OCI-LY1 (cell line): Measurements from ENCODE around the gene SC5D.

Experiments
- H2AFZ ChIP-seq: fragments of 200-600 bp; sonication (generic), shearing (Covaris generic); 2 replicates; pipeline ENCODE4 v1.6.0; 2014; ENCODE audit warnings: antibody characterized with exemption, mild to moderate bottlenecking, low read length
- H3F3A ChIP-seq: fragments of 200-600 bp; sonication (generic), shearing (Covaris generic); 2 replicates; pipeline ENCODE4 v1.6.0; 2014; ENCODE audit warnings: mild to moderate bottlenecking, antibody characterized with exemption, low read length, moderate library complexity; ENCODE audit not compliant: insufficient read depth
- H3K27ac ChIP-seq: fragments of 200-600 bp; sonication (generic); 2 replicates; pipeline ENCODE4 v1.5.1; 2014; ENCODE audit warnings: low read length, mixed run types, mild to moderate bottlenecking, low read depth; ENCODE audit not compliant: poor library complexity, severe bottlenecking
- H3K27me3 ChIP-seq: fragments of 200-600 bp; sonication (generic); 2 replicates; pipeline ENCODE4 v1.6.0; 2014; ENCODE audit warnings: antibody characterized with exemption, mild to moderate bottlenecking, low read length, moderate library complexity; ENCODE audit not compliant: insufficient read depth
- H3K36me3 ChIP-seq: fragments of 200-600 bp; sonication (generic); 2 replicates; pipeline ENCODE4 v1.6.1; 2014; ENCODE audit warnings: mild to moderate bottlenecking, antibody characterized with exemption, low read length, moderate library complexity, mixed read lengths; ENCODE audit not compliant: insufficient read depth
- H3K4me1 ChIP-seq: fragments of 200-600 bp; sonication (generic); 2 replicates; pipeline ENCODE4 v1.5.1; 2014; ENCODE audit warnings: mild to moderate bottlenecking, low read length, moderate library complexity; ENCODE audit not compliant: insufficient read depth, severe bottlenecking
- H3K4me2 ChIP-seq: fragments of 200-600 bp; sonication (generic), shearing (Covaris generic); 2 replicates; pipeline ENCODE4 v1.6.1; 2014; ENCODE audit warnings: low read length
- H3K4me3 ChIP-seq: fragments of 200-600 bp; sonication (generic); 2 replicates; pipeline ENCODE4 v1.5.1; 2014; ENCODE audit warnings: low read length, low read depth, mild to moderate bottlenecking, mixed read lengths; ENCODE audit not compliant: poor library complexity, severe bottlenecking
- H3K79me2 ChIP-seq: fragments of 200-600 bp; shearing (Covaris generic); 2 replicates; pipeline ENCODE4 v1.6.1; 2016; ENCODE audit warnings: mixed run types, low read length, mixed read lengths; ENCODE audit not compliant: insufficient read depth
- H3K9ac ChIP-seq: fragments of 200-600 bp; sonication (generic), shearing (Covaris generic); 2 replicates; pipeline ENCODE4 v1.6.1; 2014; ENCODE audit warnings: mild to moderate bottlenecking, low read length, mixed read lengths
- H3K9me2 ChIP-seq: fragments of 200-600 bp; sonication (generic), shearing (Covaris generic); 2 replicates; pipeline ENCODE4 v1.6.1; 2014; ENCODE audit warnings: low read depth, mild to moderate bottlenecking, low read length, mixed read lengths
- H3K9me3 ChIP-seq: fragments of 200-600 bp; shearing (Covaris generic); 2 replicates; pipeline ENCODE4 v1.6.1; 2014; ENCODE audit warnings: low read length, mixed read lengths
- H4K20me1 ChIP-seq: fragments of 200-600 bp; sonication (generic), shearing (Covaris generic); 2 replicates; pipeline ENCODE4 v1.6.0; 2016; ENCODE audit warnings: mild to moderate bottlenecking, low read length; ENCODE audit not compliant: insufficient read depth
- EZH2 ChIP-seq: fragments of 200-600 bp; sonication (generic), shearing (Covaris generic); IDR thresholded peaks from 2 replicates; pipeline ENCODE4 v1.8.0; 2017; ENCODE audit warnings: borderline replicate concordance, mixed run types, mild to moderate bottlenecking, antibody characterized with exemption, low read length, moderate library complexity, mixed read lengths
- TF ChIP-seq, protein P1 (sequence below): fragments of 200-600 bp; sonication (generic), shearing (Covaris generic); IDR thresholded peaks from 2 replicates; pipeline ENCODE4 v1.5.1; 2017; ENCODE audit warnings: mild to moderate bottlenecking, antibody characterized with exemption, low read length, moderate library complexity, mixed read lengths

SC5D gene

DNA sequence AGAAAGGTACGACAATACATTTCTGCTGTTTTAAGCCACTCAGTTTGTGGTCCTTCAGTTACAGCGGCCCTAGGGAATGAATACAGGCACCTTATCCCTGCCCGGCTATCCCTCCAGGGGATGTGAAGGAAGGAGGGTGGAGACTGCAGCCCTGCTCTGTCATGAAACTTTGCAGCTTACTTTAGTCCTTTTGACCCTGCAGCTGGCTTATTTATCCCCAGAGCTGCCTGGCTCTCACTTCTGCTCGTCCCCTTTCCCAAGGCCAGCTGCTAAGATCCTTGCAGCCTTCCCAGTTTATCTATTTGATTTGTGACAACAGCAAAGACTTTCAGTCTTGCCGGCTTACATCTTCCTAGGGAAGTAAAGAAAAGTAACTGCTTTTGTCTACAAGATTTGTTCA, 55.2 kb downstream of the SC5D start:
- TF ChIP-seq, protein P1, sequence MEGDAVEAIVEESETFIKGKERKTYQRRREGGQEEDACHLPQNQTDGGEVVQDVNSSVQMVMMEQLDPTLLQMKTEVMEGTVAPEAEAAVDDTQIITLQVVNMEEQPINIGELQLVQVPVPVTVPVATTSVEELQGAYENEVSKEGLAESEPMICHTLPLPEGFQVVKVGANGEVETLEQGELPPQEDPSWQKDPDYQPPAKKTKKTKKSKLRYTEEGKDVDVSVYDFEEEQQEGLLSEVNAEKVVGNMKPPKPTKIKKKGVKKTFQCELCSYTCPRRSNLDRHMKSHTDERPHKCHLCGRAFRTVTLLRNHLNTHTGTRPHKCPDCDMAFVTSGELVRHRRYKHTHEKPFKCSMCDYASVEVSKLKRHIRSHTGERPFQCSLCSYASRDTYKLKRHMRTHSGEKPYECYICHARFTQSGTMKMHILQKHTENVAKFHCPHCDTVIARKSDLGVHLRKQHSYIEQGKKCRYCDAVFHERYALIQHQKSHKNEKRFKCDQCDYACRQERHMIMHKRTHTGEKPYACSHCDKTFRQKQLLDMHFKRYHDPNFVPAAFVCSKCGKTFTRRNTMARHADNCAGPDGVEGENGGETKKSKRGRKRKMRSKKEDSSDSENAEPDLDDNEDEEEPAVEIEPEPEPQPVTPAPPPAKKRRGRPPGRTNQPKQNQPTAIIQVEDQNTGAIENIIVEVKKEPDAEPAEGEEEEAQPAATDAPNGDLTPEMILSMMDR, result no peak
- no peak for TF ChIP-seq EZH2
- Histone ChIP-seq H4K20me1 (no peaks in the 10 kb centered on the region), H3F3A (no peaks in the 10 kb centered on the region), H3K79me2 (no peaks in the 10 kb centered on the region), H3K9me3 (no peaks in the 10 kb centered on the region), H3K4me1 (no peaks in the 10 kb centered on the region), H3K9ac (no peak overlapping the region), H3K27ac (no peak overlapping the region), H3K4me3 (no peak overlapping the region), H3K36me3 (no peaks in the 10 kb centered on the region), H3K9me2 (no peaks in the 10 kb centered on the region), H3K27me3 (no peaks in the 10 kb centered on the region), H3K4me2 (no peak overlapping the region), H2AFZ (no peak overlapping the region)

DNA sequence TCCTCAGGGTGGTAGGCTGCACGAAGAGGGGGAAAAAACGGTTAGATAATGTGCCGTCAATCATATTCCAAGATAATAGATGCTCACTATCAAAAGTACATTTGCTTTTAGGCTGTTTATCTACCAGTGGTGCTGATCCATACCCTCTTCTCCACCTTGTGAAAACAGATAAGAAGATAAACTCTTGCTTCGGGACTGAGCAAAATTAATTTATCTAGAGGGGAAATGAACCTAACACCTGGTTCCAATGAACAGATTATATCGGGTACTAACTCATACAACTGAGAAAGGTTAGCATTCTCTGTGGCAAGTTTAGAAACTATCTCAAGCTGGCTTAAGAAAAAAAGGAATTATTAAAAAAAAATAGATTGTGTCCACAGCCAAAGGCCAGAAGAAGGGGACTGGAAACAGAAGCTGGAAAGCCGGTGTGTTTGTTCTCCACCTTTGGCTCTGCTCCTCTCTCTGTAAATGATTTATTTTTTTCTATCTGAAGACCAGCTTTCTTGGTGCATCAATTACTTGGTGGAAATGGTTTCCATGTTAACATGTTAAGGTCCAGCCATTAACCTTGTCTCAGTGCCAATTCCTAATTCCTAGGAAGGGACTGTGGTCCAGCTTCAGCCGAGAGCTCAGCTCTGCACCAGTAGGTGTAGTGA, 55.8 kb downstream of the SC5D start:
- Histone ChIP-seq H3K27ac (no peak overlapping the region), H3K27me3 (no peaks in the 10 kb centered on the region), H3K4me2 (no peak overlapping the region), H3K79me2 (no peaks in the 10 kb centered on the region), H4K20me1 (no peaks in the 10 kb centered on the region), H3K9ac (no peak overlapping the region), H3K4me3 (no peak overlapping the region), H3K9me2 (no peaks in the 10 kb centered on the region), H3K36me3 (no peaks in the 10 kb centered on the region), H3F3A (no peaks in the 10 kb centered on the region), H3K9me3 (no peaks in the 10 kb centered on the region), H2AFZ (no peak overlapping the region), H3K4me1 (no peaks in the 10 kb centered on the region)
- TF ChIP-seq, protein P1, result no peak
- TF ChIP-seq EZH2, result no peak

DNA sequence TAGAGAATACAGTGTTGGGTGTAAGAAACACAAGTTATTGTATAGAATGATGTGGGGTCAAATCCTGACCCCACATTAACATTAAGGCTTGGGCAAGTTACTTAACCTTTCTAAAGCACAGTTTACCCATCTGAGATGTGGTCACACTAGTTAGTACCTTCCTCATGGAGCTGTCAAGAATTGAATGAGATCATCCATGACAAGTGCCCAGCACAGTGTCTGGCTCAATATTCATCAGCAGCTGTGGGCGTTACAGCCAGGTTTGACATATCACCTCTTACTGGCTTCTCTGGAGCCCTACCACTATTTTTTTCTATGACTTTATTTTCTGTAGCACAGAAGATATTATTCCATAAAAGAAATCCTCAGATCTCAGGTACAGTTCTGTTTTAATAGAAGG, 57.2 kb downstream of the SC5D start:
- no peaks in the 10 kb centered on the region for H3K79me2 ChIP-seq
- no peaks in the 10 kb centered on the region for H3K27me3 ChIP-seq
- no peaks in the 10 kb centered on the region for H3F3A ChIP-seq
- no peak overlapping the region for H2AFZ ChIP-seq
- no peak overlapping the region for H3K9ac ChIP-seq
- no peaks in the 10 kb centered on the region for H3K9me3 ChIP-seq
- H3K4me1 ChIP-seq, result no peaks in the 10 kb centered on the region
- H3K4me3 ChIP-seq, result no peak overlapping the region
- H4K20me1 ChIP-seq, result no peaks in the 10 kb centered on the region
- TF ChIP-seq EZH2, result no peak
- TF ChIP-seq, protein P1, result no peak
- no peaks in the 10 kb centered on the region for H3K9me2 ChIP-seq
- no peaks in the 10 kb centered on the region for H3K36me3 ChIP-seq
- H3K27ac ChIP-seq, result no peak overlapping the region
- H3K4me2 ChIP-seq, result no peak overlapping the region
